ENCODE data around the gene DOK7.
"Not testable (repeated sequence)": the region's sequence is repeated elsewhere in the genome, so short reads cannot be mapped to it uniquely, and the experiment has no call there.

The DOK7 gene

DNA sequence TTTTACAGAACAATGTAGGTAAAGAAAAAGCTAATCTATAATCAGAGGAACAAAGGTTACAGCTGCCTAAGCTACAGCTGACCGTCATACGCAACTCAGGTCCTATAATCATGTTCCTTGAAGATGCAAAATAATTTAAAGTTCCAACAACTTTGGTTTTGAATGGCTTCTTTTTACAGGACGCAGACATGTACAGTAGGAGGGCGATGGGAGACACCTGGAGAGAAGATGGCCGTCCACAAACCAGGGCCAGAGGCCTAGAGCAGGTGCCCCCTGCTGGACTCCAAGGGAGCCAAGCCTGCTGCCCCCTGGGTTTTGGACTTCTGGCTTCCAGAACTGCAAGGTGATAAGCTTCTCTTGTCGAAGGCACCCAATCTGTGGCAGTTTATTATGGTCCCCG, 10.7 kb upstream of the DOK7 start:
- TF ChIP-seq, protein P1, sequence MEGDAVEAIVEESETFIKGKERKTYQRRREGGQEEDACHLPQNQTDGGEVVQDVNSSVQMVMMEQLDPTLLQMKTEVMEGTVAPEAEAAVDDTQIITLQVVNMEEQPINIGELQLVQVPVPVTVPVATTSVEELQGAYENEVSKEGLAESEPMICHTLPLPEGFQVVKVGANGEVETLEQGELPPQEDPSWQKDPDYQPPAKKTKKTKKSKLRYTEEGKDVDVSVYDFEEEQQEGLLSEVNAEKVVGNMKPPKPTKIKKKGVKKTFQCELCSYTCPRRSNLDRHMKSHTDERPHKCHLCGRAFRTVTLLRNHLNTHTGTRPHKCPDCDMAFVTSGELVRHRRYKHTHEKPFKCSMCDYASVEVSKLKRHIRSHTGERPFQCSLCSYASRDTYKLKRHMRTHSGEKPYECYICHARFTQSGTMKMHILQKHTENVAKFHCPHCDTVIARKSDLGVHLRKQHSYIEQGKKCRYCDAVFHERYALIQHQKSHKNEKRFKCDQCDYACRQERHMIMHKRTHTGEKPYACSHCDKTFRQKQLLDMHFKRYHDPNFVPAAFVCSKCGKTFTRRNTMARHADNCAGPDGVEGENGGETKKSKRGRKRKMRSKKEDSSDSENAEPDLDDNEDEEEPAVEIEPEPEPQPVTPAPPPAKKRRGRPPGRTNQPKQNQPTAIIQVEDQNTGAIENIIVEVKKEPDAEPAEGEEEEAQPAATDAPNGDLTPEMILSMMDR (IDR thresholded peaks at IDR 0.05; ENCODE audit: low read depth, low read length, missing control alignments), result peak; percentile 58
- DNase-seq (ENCODE audit: extremely low read depth, low read depth), result no peak

DNA sequence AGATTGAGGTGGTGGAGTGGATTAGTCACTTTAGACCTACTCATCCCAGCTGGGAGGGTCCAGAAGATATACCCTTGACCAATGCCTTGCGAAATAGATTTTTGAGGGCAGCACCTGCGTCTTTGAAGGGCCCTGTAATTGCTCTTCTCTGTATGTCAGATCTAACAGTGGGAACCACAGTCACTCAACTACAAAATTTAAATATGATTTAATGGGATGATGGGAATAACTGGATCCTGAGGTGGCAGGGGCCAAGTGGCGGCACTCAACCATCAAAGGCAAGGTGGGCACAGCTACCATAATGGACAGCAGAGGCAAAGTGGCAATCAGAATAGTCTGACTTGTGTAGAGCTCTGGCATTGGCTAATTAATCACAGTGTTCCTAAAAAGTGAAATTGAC, 7.5 kb upstream of the DOK7 start:
- not testable (repeated sequence) for H3K4me3 ChIP-seq (replicated peaks; ENCODE audit: low read depth, low read length); DNase-seq (ENCODE audit: extremely low read depth, low read depth)

More for the DNA sequence above, 10.7 kb upstream of the DOK7 start:
- no peak overlapping the region for H3K4me3 ChIP-seq (replicated peaks; ENCODE audit: low read depth, low read length)

DNA sequence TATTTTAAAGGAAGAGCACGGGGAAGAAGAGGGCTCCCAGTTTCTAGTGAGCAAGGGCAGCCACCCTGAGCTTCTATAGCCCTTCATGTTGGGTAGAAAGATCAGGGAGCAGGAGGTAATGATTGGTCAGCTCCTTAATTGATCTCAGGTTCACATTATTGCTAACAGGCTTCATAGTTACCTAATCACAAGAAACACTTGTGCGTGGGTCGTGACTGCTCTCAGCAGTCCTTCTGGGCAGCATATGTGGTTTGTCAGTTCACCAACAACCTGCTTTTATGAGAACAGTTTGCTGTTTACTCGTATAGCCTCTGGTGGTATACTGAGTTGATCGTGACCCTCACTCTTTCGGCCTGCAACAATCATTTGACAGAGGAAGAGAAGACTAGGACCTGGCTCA, 4.7 kb upstream of the DOK7 start:
- DNase-seq (ENCODE audit: extremely low read depth, low read depth), result no peak
- TF ChIP-seq, protein P1 (IDR thresholded peaks at IDR 0.05; ENCODE audit: low read depth, low read length, missing control alignments), result no peak
- no peak overlapping the region for H3K4me3 ChIP-seq (replicated peaks; ENCODE audit: low read depth, low read length)

DNA sequence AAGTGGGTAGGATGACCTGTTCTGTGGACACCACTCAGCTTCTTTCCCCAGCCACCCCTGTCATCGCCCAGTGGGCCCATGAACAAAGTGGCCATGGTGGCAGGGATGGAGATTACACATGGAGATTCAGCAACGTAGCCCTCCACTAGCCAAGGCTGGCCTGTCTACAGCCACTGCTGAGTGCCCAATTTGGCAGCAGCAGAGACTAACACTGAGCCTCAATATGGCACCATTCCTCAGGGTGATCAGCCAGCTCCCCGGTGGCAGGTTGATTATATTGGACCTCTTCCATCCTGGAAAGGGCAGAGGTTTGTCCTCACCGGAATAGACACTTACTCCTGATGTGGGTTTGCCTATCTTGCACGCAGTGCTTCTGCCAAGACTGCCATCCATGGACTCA, 4.0 kb upstream of the DOK7 start:
- not testable (repeated sequence) for H3K4me3 ChIP-seq (replicated peaks; ENCODE audit: low read depth, low read length); DNase-seq (ENCODE audit: extremely low read depth, low read depth)

DNA sequence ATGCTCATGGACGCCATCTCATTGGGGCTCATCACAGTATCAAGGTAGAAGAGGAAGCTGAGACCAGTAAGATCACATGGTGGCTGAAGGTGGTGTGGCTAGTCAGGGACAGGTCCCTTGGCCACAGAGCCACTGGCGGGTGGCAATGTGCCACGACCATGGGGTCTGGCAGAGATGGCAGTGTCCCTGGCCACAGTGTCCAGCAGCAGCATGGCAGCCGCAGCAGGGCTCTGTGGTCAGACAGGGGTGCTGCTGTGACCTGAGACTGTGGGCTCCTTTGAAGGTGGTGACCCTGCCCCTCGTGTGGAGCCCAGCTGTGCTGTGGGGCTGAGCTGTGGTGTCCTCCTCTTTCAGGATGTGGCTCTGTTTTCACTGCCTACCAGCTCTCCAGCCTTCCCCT, 2.2 kb upstream of the DOK7 start:
- no peak overlapping the region for H3K4me3 ChIP-seq (replicated peaks; ENCODE audit: low read depth, low read length)
- TF ChIP-seq, protein P1 (IDR thresholded peaks at IDR 0.05; ENCODE audit: low read depth, low read length, missing control alignments), result no peak
- DNase-seq (ENCODE audit: extremely low read depth, low read depth), result no peak

DNA sequence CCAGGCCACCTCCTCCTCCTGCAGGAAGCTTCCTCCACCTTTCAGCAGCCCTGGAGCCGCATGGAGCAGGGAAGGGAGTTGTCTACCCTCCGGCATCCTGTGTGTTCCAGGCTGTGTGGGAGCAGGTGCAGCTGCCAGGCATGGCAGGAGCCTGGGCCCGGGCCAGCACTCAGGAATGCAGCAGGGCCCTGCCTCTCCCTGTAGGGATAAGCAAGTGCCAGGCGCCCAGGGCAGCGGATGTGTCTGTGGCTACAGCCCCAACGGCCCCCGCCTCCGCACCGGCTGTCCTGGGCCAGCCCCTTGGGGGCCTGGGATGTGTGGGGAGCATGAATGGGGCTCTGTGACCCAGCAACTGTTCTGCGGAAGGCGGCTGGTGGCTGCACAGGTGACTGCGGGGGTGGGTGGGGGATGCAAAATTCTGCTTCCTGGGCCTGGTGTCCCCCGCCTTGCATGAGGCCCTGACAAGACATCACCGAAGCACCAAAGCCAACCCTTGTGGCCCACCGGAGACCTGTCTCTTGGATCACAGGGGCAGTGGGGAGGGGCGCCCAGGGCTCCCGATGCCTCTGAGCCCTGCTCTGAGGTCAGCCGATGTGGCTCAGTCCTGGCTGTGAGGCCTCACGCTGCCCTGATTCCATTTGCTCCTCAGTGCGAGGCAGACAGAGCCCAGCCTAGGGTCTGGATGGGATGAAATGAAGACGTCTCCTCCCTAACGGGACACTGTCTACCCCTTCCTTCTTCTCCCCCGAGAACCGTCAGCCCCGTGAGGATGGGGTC, 1.4 kb upstream of the DOK7 start:
- DNase-seq (ENCODE audit: extremely low read depth, low read depth), result no peak
- H3K4me3 ChIP-seq (replicated peaks; ENCODE audit: low read depth, low read length), result no peak overlapping the region
- TF ChIP-seq, protein P1 (IDR thresholded peaks at IDR 0.05; ENCODE audit: low read depth, low read length, missing control alignments), result no peak

DNA sequence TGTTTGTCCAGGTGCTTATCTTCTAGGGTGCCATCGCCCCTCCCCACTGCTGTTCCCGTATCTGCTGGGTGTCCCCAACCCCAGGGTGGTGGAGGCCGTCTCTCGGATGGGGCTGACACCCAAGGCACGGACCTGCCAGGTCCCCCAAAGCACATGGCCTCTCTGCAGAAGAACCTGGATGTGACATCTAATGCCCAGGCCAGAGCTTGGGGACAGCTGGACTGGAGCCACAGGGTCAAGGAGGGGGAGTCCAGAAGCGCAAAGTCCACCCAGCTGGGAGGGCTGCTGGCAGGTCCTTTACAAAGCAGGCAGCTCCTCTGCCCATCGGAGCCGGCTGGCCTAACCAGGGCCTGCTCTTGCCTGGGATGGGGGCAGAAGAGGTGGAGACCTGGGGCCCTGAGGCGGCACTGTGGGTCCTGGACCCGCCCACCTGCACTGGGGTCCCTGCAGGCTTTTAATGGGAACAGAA, 751 bp upstream of the DOK7 start:
- TF ChIP-seq, protein P1 (IDR thresholded peaks at IDR 0.05; ENCODE audit: low read depth, low read length, missing control alignments), result no peak
- DNase-seq (ENCODE audit: extremely low read depth, low read depth), result no peak
- no peak overlapping the region for H3K4me3 ChIP-seq (replicated peaks; ENCODE audit: low read depth, low read length)

Measured in HFF-Myc (cell line).